H1 (cell line): ENCODE measurements around the gene C1orf74. TPM values are rescaled to one million over a fixed set of nuclear protein-coding genes. Genes with fewer than 3 reads are reported as not detected.

Experiments
- CTCF ChIA-PET: fragments of 300-600 bp; sonication (Branson Sonifier 250); formaldehyde crosslinking; loops from one replicate; lab custom pipeline; 2021; ENCODE audit not compliant: partially characterized antibody; lab: Charles Lee
- POLR2A ChIA-PET: fragments of 300-600 bp; sonication (Branson Sonifier 250); formaldehyde crosslinking; loops from one replicate; lab custom pipeline; 2021; ENCODE audit warnings: inconsistent platforms; ENCODE audit not compliant: partially characterized antibody; lab: Charles Lee
- DNase-seq, 2 experiments: peaks; one replicate each; pipeline versions ENCODE4 v3.0.0 to v3.0.0-alpha.2; 2010 to 2022; ENCODE audit warnings: low spot score in 2 of 2, low read depth in 1 of 2, mixed read lengths in 1 of 2
- FAIRE-seq: peaks from 2 replicates; lab custom pipeline; 2011; peaks lifted over from hg19 to GRCh38; lab: Jason Lieb, UNC
- H2AFZ ChIP-seq: 2 replicates; pipeline ENCODE4 v1.8.1; 2012; ENCODE audit warnings: low read length, inconsistent platforms
- H2AK5ac ChIP-seq: 2 replicates; pipeline ENCODE4 v1.6.1; 2013; ENCODE audit warnings: low read depth, low read length
- H2BK120ac ChIP-seq: replicated peaks from 2 replicates; pipeline ENCODE3; 2013; ENCODE audit warnings: low read depth, low read length, inconsistent platforms
- H2BK12ac ChIP-seq: 2 replicates; pipeline ENCODE4 v1.6.1; 2013; ENCODE audit warnings: low read depth, low read length
- H2BK15ac ChIP-seq: 2 replicates; pipeline ENCODE4 v1.6.1; 2013; ENCODE audit warnings: low read length
- H2BK20ac ChIP-seq: 2 replicates; pipeline ENCODE4 v1.6.1; 2013; ENCODE audit warnings: low read length
- H2BK5ac ChIP-seq: 2 replicates; pipeline ENCODE4 v1.6.1; 2013; ENCODE audit warnings: low read depth, low read length
- H3K14ac ChIP-seq: 2 replicates; pipeline ENCODE4 v1.6.1; 2013; ENCODE audit warnings: inconsistent platforms; ENCODE audit not compliant: insufficient read length
- H3K18ac ChIP-seq: 2 replicates; pipeline ENCODE4 v1.6.1; 2013; ENCODE audit warnings: low read length; ENCODE audit errors: extremely low read depth
- H3K23ac ChIP-seq: 2 replicates; pipeline ENCODE4 v1.6.1; 2013; ENCODE audit warnings: inconsistent platforms; ENCODE audit not compliant: insufficient read length
- H3K23me2 ChIP-seq: 2 replicates; pipeline ENCODE4 v1.6.1; 2013; ENCODE audit warnings: low read depth, low read length
- H3K27ac ChIP-seq: 2 replicates; pipeline ENCODE4 v1.6.1; 2011; ENCODE audit warnings: low read depth, low read length, inconsistent platforms
- H3K27me3 ChIP-seq, 4 experiments: replicated peaks in 1 of 4; 1 replicate in 1 of 4; 2 replicates in 3 of 4; pipeline versions ENCODE4 v1.6.1 to v1.8.1; 2011 to 2013; ENCODE audit warnings: low read length in 3 of 4, mild to moderate bottlenecking in 3 of 4, inconsistent platforms in 2 of 4, mixed read lengths in 2 of 4, moderate library complexity in 1 of 4; ENCODE audit not compliant: control insufficient read depth in 3 of 4, insufficient read depth in 3 of 4; ENCODE audit errors: extremely low read depth in 1 of 4
- H3K36me3 ChIP-seq, 4 experiments: 2 replicates each; pipeline versions ENCODE4 v1.6.1 to v1.8.1; 2011 to 2013; ENCODE audit warnings: mild to moderate bottlenecking in 4 of 4, low read length in 3 of 4, moderate library complexity in 2 of 4, control low read depth in 1 of 4, inconsistent platforms in 1 of 4; ENCODE audit not compliant: insufficient read depth in 4 of 4, control insufficient read depth in 2 of 4
- H3K4ac ChIP-seq: replicated peaks from 2 replicates; pipeline ENCODE3; 2013; ENCODE audit warnings: low read length, low read depth, mixed read lengths, inconsistent platforms; ENCODE audit not compliant: insufficient read length
- H3K4me1 ChIP-seq, 4 experiments: replicated peaks in 1 of 4; 1 replicate in 1 of 4; 2 replicates in 3 of 4; pipeline versions ENCODE4 v1.6.1 to v1.8.1; 2011 to 2013; ENCODE audit warnings: low read length in 3 of 4, inconsistent platforms in 2 of 4, mixed read lengths in 1 of 4; ENCODE audit not compliant: insufficient read depth in 4 of 4, control insufficient read depth in 3 of 4
- H3K4me2 ChIP-seq, 2 experiments: 2 replicates each; pipeline versions ENCODE4 v1.6.1 to v1.8.1; 2011 to 2013; ENCODE audit warnings: low read depth in 2 of 2, low read length in 2 of 2, control low read depth in 1 of 2, inconsistent platforms in 1 of 2, mild to moderate bottlenecking in 1 of 2; ENCODE audit not compliant: insufficient read depth in 1 of 2
- H3K4me3 ChIP-seq, 4 experiments: fragments of 200-600, 300-600 bp in 1 of 4; sonication (generic), shearing (Covaris generic), sonication (Bioruptor Twin) in 1 of 4; 2 replicates each; pipeline versions ENCODE4 v1.5.1 to v1.8.1; 2011 to 2016; ENCODE audit warnings: low read length in 4 of 4, low read depth in 3 of 4, control low read depth in 2 of 4, inconsistent platforms in 2 of 4, mild to moderate bottlenecking in 2 of 4, mixed read lengths in 1 of 4, moderate library complexity in 1 of 4; ENCODE audit not compliant: insufficient read depth in 2 of 4; ENCODE audit errors: extremely low read depth in 1 of 4
- H3K56ac ChIP-seq: replicated peaks from 2 replicates; pipeline ENCODE3; 2013; ENCODE audit warnings: low read depth, mild to moderate bottlenecking, mixed read lengths, low read length, inconsistent platforms; ENCODE audit not compliant: insufficient read length
- H3K79me1 ChIP-seq: 2 replicates; pipeline ENCODE4 v1.6.1; 2013; ENCODE audit warnings: low read depth, low read length, control low read depth
- H3K79me2 ChIP-seq, 2 experiments: 2 replicates each; pipeline versions ENCODE4 v1.6.1 to v1.8.1; 2012 to 2013; ENCODE audit warnings: low read length in 2 of 2, mild to moderate bottlenecking in 2 of 2, inconsistent platforms in 1 of 2; ENCODE audit not compliant: insufficient read depth in 2 of 2, control insufficient read depth in 1 of 2
- H3K9ac ChIP-seq, 4 experiments: replicated peaks in 1 of 4; 1 replicate in 1 of 4; 2 replicates in 3 of 4; pipeline versions ENCODE4 v1.6.1 to v1.8.1; 2011 to 2013; ENCODE audit warnings: low read depth in 3 of 4, low read length in 3 of 4, control low read depth in 2 of 4, mild to moderate bottlenecking in 2 of 4, moderate library complexity in 2 of 4, inconsistent platforms in 1 of 4; ENCODE audit errors: extremely low read depth in 1 of 4
- H3K9me3 ChIP-seq, 2 experiments: 2 replicates each; pipeline versions ENCODE4 v1.6.1 to v1.8.1; 2012 to 2013; ENCODE audit warnings: mild to moderate bottlenecking in 2 of 2, moderate library complexity in 2 of 2, control low read depth in 1 of 2, inconsistent platforms in 1 of 2, low read depth in 1 of 2, low read length in 1 of 2, mixed read lengths in 1 of 2; ENCODE audit not compliant: insufficient read depth in 2 of 2
- H4K20me1 ChIP-seq, 2 experiments: replicated peaks in 1 of 2; 2 replicates each; pipeline versions ENCODE3 to v1.8.1; 2011 to 2013; ENCODE audit warnings: inconsistent platforms in 2 of 2, low read length in 2 of 2, mild to moderate bottlenecking in 1 of 2; ENCODE audit not compliant: insufficient read depth in 2 of 2, control insufficient read depth in 1 of 2
- H4K5ac ChIP-seq: 2 replicates; pipeline ENCODE4 v1.6.1; 2013; ENCODE audit warnings: low read length, low read depth, mixed read lengths, inconsistent platforms; ENCODE audit not compliant: insufficient read length
- H4K8ac ChIP-seq: 2 replicates; pipeline ENCODE4 v1.8.0; 2013; ENCODE audit warnings: mild to moderate bottlenecking, moderate library complexity, low read length, inconsistent platforms; ENCODE audit not compliant: insufficient read depth; ENCODE audit errors: extremely low read depth
- H4K91ac ChIP-seq: replicated peaks from 2 replicates; pipeline ENCODE3; 2013; ENCODE audit warnings: low read length, mixed read lengths, inconsistent platforms; ENCODE audit not compliant: insufficient read length
- ASH2L ChIP-seq: fragments of 200-600, 300-600 bp; sonication (generic); IDR thresholded peaks from one replicate; pipeline ENCODE4 v1.7.1; 2017; ENCODE audit warnings: low read length
- BRCA1 ChIP-seq: IDR thresholded peaks from 2 replicates; pipeline ENCODE4 v1.6.1; 2012; ENCODE audit warnings: low read depth, low read length, improper control_type of control experiment
- CBX8 ChIP-seq: fragments of 300-800, 300-1000 bp; sonication (generic); IDR thresholded peaks from 2 replicates; pipeline ENCODE4 v1.7.1; 2016; ENCODE audit warnings: low read depth, low read length, borderline replicate concordance
- CHD2 ChIP-seq: IDR thresholded peaks from 2 replicates; pipeline ENCODE4 v1.6.1; 2012; ENCODE audit warnings: low read length, improper control_type of control experiment
- EZH2 ChIP-seq: fragments of 200-600 bp; sonication (generic); IDR thresholded peaks from 2 replicates; pipeline ENCODE4 v1.7.1; 2012; ENCODE audit warnings: low read depth, mild to moderate bottlenecking, moderate library complexity, low read length, inconsistent platforms; ENCODE audit not compliant: severe bottlenecking
- FOSL1 ChIP-seq: IDR thresholded peaks from 2 replicates; pipeline ENCODE4 v1.6.1; 2011; ENCODE audit warnings: mild to moderate bottlenecking, low read depth, low read length, moderate library complexity; ENCODE audit not compliant: insufficient read depth
- HDAC6 ChIP-seq: IDR thresholded peaks from one replicate; pipeline ENCODE4 v1.7.1; 2012; ENCODE audit warnings: low read depth, mild to moderate bottlenecking, inconsistent platforms, low read length, moderate library complexity
- JUN ChIP-seq: IDR thresholded peaks from 2 replicates; pipeline ENCODE4 v1.6.1; 2011; ENCODE audit warnings: low read depth, mild to moderate bottlenecking, improper control_type of control experiment, low read length
- POU5F1 ChIP-seq: IDR thresholded peaks from 2 replicates; pipeline ENCODE4 v1.6.1; 2011; ENCODE audit warnings: low read depth, mild to moderate bottlenecking, low read length, moderate library complexity
- SAP30 ChIP-seq: fragments of 300-600 bp; sonication (generic); IDR thresholded peaks from 2 replicates; pipeline ENCODE4 v1.7.1; 2012; ENCODE audit warnings: low read length, moderate library complexity, mild to moderate bottlenecking, inconsistent platforms; ENCODE audit not compliant: insufficient read depth, insufficient replicate concordance
- SIN3A ChIP-seq, 2 experiments: IDR thresholded peaks in 1 of 2; conservative IDR thresholded peaks in 1 of 2; 2 replicates each; pipeline ENCODE4 v1.6.1; 2011 to 2012; ENCODE audit warnings: low read length in 2 of 2, improper control_type of control experiment in 1 of 2, low read depth in 1 of 2, mild to moderate bottlenecking in 1 of 2
- SIRT6 ChIP-seq: IDR thresholded peaks from one replicate; pipeline ENCODE4 v1.7.1; 2012; ENCODE audit warnings: low read length, inconsistent platforms
- TCF12 ChIP-seq: IDR thresholded peaks from 2 replicates; pipeline ENCODE4 v1.6.1; 2011; ENCODE audit warnings: low read depth, mild to moderate bottlenecking, low read length
- WGBS, 2 experiments: shearing (Covaris generic) in 1 of 2; methylation state at CpG; one replicate each; pipeline versions ENCODE4 v1.1.6 to v1.1.7; 2013 to 2015; ENCODE audit warnings: low lambda C conversion rate in 2 of 2, mixed read lengths in 2 of 2, inconsistent platforms in 1 of 2, low coverage in 1 of 2, missing lambda C conversion rate in 1 of 2; ENCODE audit not compliant: insufficient replicate concordance in 2 of 2, insufficient coverage in 1 of 2, insufficient read length in 1 of 2; ENCODE audit errors: extremely low coverage in 1 of 2, missing lambda C conversion rate in 1 of 2; 5-methylcytosine and 5-hydroxymethylcytosine counted together
- polyA plus RNA-seq, 7 experiments: library from polyadenylated mRNA; depleted of rRNA in 3 of 7; stranded (reverse) in 5 of 7; unstranded in 2 of 7; fragments of >200 nt in 5 of 7; fragments of 200-250 nt in 2 of 7; gene quantifications; 1 replicate in 5 of 7; 2 replicates in 1 of 7; 4 replicates in 1 of 7; pipeline versions ENCODE4 v1.2.1 to v1.2.3, GENCODE V29; 2011 to 2013; ENCODE audit warnings: missing spikeins in 2 of 7, mixed read lengths in 2 of 7
- total RNA-seq: library from RNA; stranded (reverse); fragmentation: NEBNext Ultra II Directional; extraction: Animal tissue kit (Norgen Biotek cat#: 25700); gene quantifications from 2 replicates; pipeline ENCODE4 v1.2.1, GENCODE V29; 2021

The C1orf74 gene
- total and polyA plus RNA-seq, 2 of the 8 experiments (the other 6 are each of a cell fraction or from before 2014, with no cell fraction given): 3.1 to 3.9 TPM

GRCh38 chr1:209820986-209821385 is 36.6 kb upstream of the C1orf74 start:
- CTCF ChIA-PET: interaction anchor here (0.8 to 11.7 kb wide), 5 partner anchors 11 to 189 kb away, joined by 3 to 254 read pairs (median 3); partner anchors contain the start of gene IRF6
- H3K27ac ChIP-seq: no peak overlapping the region
- FAIRE-seq (no peak), DNase-seq (no peak)
- H3K18ac ChIP-seq: no peak overlapping the region
- H4K8ac ChIP-seq: no peak overlapping the region
- no peaks in the 10 kb centered on the region for H3K36me3 ChIP-seq
- no peaks in the 10 kb centered on the region; a peak in 1 of 7 replicates for H3K27me3 ChIP-seq
- H4K91ac ChIP-seq: no peak overlapping the region
- no peaks in the 10 kb centered on the region for H3K79me1 ChIP-seq
- H3K4me1 ChIP-seq: peaks cover 0 to under 1% (median 0%) of the 10 kb centered on the region in 4 experiments; a peak in 3 of 7 replicates
- H2BK20ac ChIP-seq: no peak overlapping the region
- no peaks in the 10 kb centered on the region for H4K20me1 ChIP-seq
- no peak overlapping the region for H2BK15ac ChIP-seq
- H3K9ac ChIP-seq: no peak overlapping the region
- TF ChIP-seq FOSL1 (no peak), BRCA1 (no peak), CHD2 (no peak), SAP30 (no peak), TCF12 (no peak), JUN (no peak), POU5F1 (no peak), HDAC6 (no peak), CBX8 (no peak), EZH2 (no peak), SIN3A (conservative IDR thresholded peaks at IDR 0.05 in 1 of 2, IDR thresholded peaks at IDR 0.05 in 1 of 2; ENCODE audit: low read depth in 1 of 2, low read length in 2 of 2) (no peak), ASH2L (no peak), SIRT6 (no peak)
- H2BK5ac ChIP-seq: no peak overlapping the region
- no peak overlapping the region for H3K56ac ChIP-seq
- no peak overlapping the region for H3K4ac ChIP-seq
- POLR2A ChIA-PET: no interaction called here
- H3K4me2 ChIP-seq: no peak overlapping the region
- H3K23ac ChIP-seq: no peak overlapping the region
- H3K9me3 ChIP-seq: no peaks in the 10 kb centered on the region
- H3K4me3 ChIP-seq: no peak overlapping the region
- no peaks in the 10 kb centered on the region for H3K23me2 ChIP-seq
- H2BK120ac ChIP-seq: no peak overlapping the region
- H4K5ac ChIP-seq: no peak overlapping the region
- no peaks in the 10 kb centered on the region for H3K79me2 ChIP-seq
- 90% methylated on average over 4 of the region's 4 CpGs; no CpG with 5 or more reads in 1 of the 2 experiments for WGBS, 2 experiments
- H2AK5ac ChIP-seq: no peak overlapping the region
- H2AFZ ChIP-seq: no peak overlapping the region
- no peak overlapping the region for H2BK12ac ChIP-seq
- no peak overlapping the region for H3K14ac ChIP-seq
